Measurements from ENCODE around the gene PDCD7.

DNA sequence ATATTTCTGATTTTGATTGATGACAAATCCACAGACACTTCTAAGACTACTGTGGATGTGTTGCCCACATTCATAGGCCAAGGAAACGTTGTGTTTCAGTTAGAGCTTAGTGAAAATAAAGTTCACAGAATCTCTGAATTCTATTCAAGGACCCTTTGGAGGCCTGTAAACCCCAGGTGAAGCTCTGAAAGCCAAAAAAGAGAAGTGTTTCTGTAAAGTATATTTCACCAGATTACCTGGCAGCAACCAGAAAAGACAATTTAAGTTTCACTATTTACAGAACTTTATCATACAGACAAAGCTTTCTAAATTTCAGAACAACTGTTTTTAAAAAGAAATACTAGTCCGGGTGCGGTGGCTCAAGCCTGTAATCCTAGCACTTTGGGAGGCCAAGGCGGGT is 48.9 kb upstream of the PDCD7 start:
- TF ChIP-seq CTCF (conservative IDR thresholded peaks at IDR 0.05) (no peak), EZH2 (IDR thresholded peaks at IDR 0.05; ENCODE audit: low read depth) (no peak)
